A673 (cell line): ENCODE measurements around the gene CDAN1. TPM values are rescaled to one million over a fixed set of nuclear protein-coding genes. Genes with fewer than 3 reads are reported as not detected.

Experiments used
- BruUV-seq: library from RNA; stranded (reverse); fragments of 400-500 nt; replicated peaks from 2 replicates; lab custom pipeline; 2021; lab: Mats Ljungman, UMichigan
- CTCF ChIA-PET: fragments of 300-600 bp; sonication (Branson Sonifier 250); formaldehyde crosslinking; loops from one replicate; lab custom pipeline; 2022; ENCODE audit warnings: antibody characterized with exemption; lab: Charles Lee
- POLR2A ChIA-PET: fragments of 300-600 bp; sonication (Branson Sonifier 250); formaldehyde crosslinking; loops from one replicate; lab custom pipeline; 2022; ENCODE audit warnings: antibody characterized with exemption; ENCODE audit not compliant: low non-redundant PET; lab: Charles Lee
- DNase-seq: peaks from one replicate; pipeline ENCODE4 v3.0.0-alpha.2; 2015; ENCODE audit warnings: low spot score
- H3K27ac ChIP-seq: fragments of 200-600 bp; sonication (generic); 2 replicates; pipeline ENCODE4 v1.5.1; 2016; ENCODE audit warnings: mixed run types, low read depth, mild to moderate bottlenecking, mixed read lengths, antibody characterized with exemption, low read length; ENCODE audit not compliant: poor library complexity, severe bottlenecking
- H3K27me3 ChIP-seq: fragments of 200-600 bp; sonication (generic); replicated peaks from 2 replicates; pipeline ENCODE4 v1.6.1; 2017; ENCODE audit warnings: mixed run types, low read depth, mild to moderate bottlenecking, mixed read lengths, antibody characterized with exemption, low read length; ENCODE audit not compliant: insufficient read depth, poor library complexity
- H3K36me3 ChIP-seq: fragments of 200-600 bp; sonication (generic); 2 replicates; pipeline ENCODE4 v1.6.1; 2016; ENCODE audit warnings: mixed run types, mild to moderate bottlenecking, mixed read lengths, antibody characterized with exemption, low read length; ENCODE audit not compliant: insufficient read depth, poor library complexity, severe bottlenecking
- H3K4me1 ChIP-seq: fragments of 200-600 bp; sonication (generic); 2 replicates; pipeline ENCODE4 v1.6.1; 2017; ENCODE audit warnings: mixed run types, mild to moderate bottlenecking, mixed read lengths, antibody characterized with exemption, low read length; ENCODE audit not compliant: insufficient read depth, poor library complexity, severe bottlenecking
- H3K4me3 ChIP-seq: fragments of 200-600 bp; sonication (generic); 2 replicates; pipeline ENCODE4 v1.5.1; 2016; ENCODE audit warnings: low read depth, mixed run types, mild to moderate bottlenecking, mixed read lengths, low read length; ENCODE audit not compliant: poor library complexity, severe bottlenecking
- H3K9me3 ChIP-seq: fragments of 200-600 bp; sonication (generic); 2 replicates; pipeline ENCODE4 v1.6.1; 2016; ENCODE audit warnings: mixed run types, low read depth, mild to moderate bottlenecking, mixed read lengths, antibody characterized with exemption, low read length; ENCODE audit not compliant: poor library complexity, severe bottlenecking
- EZH2 ChIP-seq: fragments of 200-600 bp; sonication (generic); IDR thresholded peaks from 2 replicates; pipeline ENCODE4 v1.6.1; 2017; ENCODE audit warnings: borderline replicate concordance, low read depth, mild to moderate bottlenecking, mixed read lengths, antibody characterized with exemption, low read length; ENCODE audit not compliant: poor library complexity, severe bottlenecking
- intact Hi-C: fragments of 100-400 bp; cut with micrococcal nuclease; formaldehyde crosslinking; loops from one replicate; pipeline ENCODE4 v1.10.0; 2022; ENCODE audit not compliant: unreplicated experiment
- total RNA-seq: library from RNA; stranded (reverse); gene quantifications from 2 replicates; pipeline ENCODE4 v1.2.3, GENCODE V29; 2021
- TF ChIP-seq, protein P1 (sequence below): fragments of 300-800, 200-600 bp; sonication (generic); conservative IDR thresholded peaks from 2 replicates; pipeline ENCODE4 v1.5.1; 2017; ENCODE audit warnings: low read depth, mild to moderate bottlenecking, antibody characterized with exemption, low read length, moderate library complexity, mixed read lengths

Gene CDAN1
- total RNA-seq, 1 experiment from 2014 or later: 29.5 TPM

DNA sequence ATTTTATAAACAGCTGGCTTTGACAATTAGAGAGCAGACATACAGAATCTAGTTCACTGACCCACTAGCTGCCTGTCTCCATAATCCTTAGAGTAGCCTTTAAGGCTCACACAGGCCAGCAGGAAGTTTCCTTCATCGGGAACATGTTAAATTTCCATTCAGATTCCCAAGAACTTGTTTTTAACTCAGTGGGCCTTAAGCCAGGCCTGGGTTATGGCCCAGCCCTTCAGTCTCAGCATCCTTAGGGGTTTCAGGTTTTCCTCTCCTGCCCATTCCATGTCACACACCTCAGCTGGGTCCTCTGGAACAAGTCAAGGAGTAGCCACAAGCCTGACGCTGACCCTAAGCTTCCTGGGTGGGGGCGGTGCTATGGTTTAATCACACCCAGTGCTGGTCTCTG is 15.0 kb downstream of the CDAN1 start:
- H3K36me3 ChIP-seq: peaks cover 44% of the 10 kb centered on the region
- intact Hi-C loops: no loop called here
- H3K4me3 ChIP-seq: no peak overlapping the region
- H3K9me3 ChIP-seq: no peaks in the 10 kb centered on the region
- no peaks in the 10 kb centered on the region for H3K4me1 ChIP-seq
- no peak for TF ChIP-seq EZH2
- TF ChIP-seq, protein P1, sequence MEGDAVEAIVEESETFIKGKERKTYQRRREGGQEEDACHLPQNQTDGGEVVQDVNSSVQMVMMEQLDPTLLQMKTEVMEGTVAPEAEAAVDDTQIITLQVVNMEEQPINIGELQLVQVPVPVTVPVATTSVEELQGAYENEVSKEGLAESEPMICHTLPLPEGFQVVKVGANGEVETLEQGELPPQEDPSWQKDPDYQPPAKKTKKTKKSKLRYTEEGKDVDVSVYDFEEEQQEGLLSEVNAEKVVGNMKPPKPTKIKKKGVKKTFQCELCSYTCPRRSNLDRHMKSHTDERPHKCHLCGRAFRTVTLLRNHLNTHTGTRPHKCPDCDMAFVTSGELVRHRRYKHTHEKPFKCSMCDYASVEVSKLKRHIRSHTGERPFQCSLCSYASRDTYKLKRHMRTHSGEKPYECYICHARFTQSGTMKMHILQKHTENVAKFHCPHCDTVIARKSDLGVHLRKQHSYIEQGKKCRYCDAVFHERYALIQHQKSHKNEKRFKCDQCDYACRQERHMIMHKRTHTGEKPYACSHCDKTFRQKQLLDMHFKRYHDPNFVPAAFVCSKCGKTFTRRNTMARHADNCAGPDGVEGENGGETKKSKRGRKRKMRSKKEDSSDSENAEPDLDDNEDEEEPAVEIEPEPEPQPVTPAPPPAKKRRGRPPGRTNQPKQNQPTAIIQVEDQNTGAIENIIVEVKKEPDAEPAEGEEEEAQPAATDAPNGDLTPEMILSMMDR: no peak
- no peak for DNase-seq
- no TSS peak for BruUV-seq
- H3K27me3 ChIP-seq: no peaks in the 10 kb centered on the region
- POLR2A ChIA-PET: interaction anchor here (0.8 kb wide), 1 partner anchor 14 kb away, joined by 12 read pairs; no protein-coding TSS in a partner anchor
- no peak overlapping the region for H3K27ac ChIP-seq
- CTCF ChIA-PET: no interaction called here

- TF ChIP-seq, protein P1: no peak
- TF ChIP-seq EZH2: no peak
- Histone ChIP-seq H3K36me3 (peaks cover 35% of the 10 kb centered on the region), H3K27ac (no peak overlapping the region), H3K4me1 (no peaks in the 10 kb centered on the region), H3K27me3 (no peaks in the 10 kb centered on the region), H3K9me3 (no peaks in the 10 kb centered on the region), H3K4me3 (no peak overlapping the region)
- DNase-seq: no peak
- ChIA-PET CTCF (no interaction called here), POLR2A (interaction anchor here (0.6 kb wide), 1 partner anchor 24 kb away, joined by 4 read pairs; no protein-coding TSS in a partner anchor)
- BruUV-seq: no TSS peak
- intact Hi-C loops: no loop called here
Measured at GRCh38 chr15:42721016-42721415, 15.9 kb downstream of the CDAN1 start.

DNA sequence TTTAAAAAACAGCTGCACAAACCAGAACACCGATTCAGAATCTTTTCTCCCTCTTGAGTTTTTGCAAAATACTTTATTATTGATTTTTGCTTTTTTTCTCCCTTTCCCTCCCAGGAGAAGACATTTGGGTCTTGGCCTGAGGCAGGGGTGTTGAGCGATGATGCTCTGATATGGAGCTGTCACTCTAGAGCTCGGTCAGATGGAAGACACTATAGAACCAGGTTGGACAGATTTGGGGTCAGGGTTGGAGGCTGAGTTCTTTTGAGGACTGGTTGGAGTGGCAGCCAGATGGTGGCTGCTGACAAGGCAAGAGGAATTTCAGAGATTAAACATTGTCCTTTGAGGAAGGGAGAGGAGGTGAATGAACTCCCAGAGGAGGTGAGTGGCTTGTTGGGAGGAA is 16.9 kb downstream of the CDAN1 start:
- BruUV-seq: TSS peak; percentile 35
- DNase-seq: no peak
- Histone ChIP-seq H3K9me3 (no peaks in the 10 kb centered on the region), H3K36me3 (peaks cover 27% of the 10 kb centered on the region), H3K4me1 (no peaks in the 10 kb centered on the region), H3K4me3 (no peak overlapping the region), H3K27ac (no peak overlapping the region), H3K27me3 (no peaks in the 10 kb centered on the region)
- TF ChIP-seq EZH2: no peak
- TF ChIP-seq, protein P1: no peak
- POLR2A ChIA-PET: no interaction called here
- CTCF ChIA-PET: no interaction called here
- intact Hi-C loops: no loop called here
